OCI-LY1 (cell line): Measurements from ENCODE around the gene PPT2.
A peak's percentile ranks its signal among the peaks of the same experiment; 100 is the strongest.
"Not testable (repeated sequence)": the region's sequence is repeated elsewhere in the genome, so short reads cannot be mapped to it uniquely, and the experiment has no call there.

Experiments
- H2AFZ ChIP-seq: fragments of 200-600 bp; sonication (generic), shearing (Covaris generic); 2 replicates; pipeline ENCODE4 v1.6.0; 2014; ENCODE audit warnings: antibody characterized with exemption, mild to moderate bottlenecking, low read length
- H3F3A ChIP-seq: fragments of 200-600 bp; sonication (generic), shearing (Covaris generic); 2 replicates; pipeline ENCODE4 v1.6.0; 2014; ENCODE audit warnings: mild to moderate bottlenecking, antibody characterized with exemption, low read length, moderate library complexity; ENCODE audit not compliant: insufficient read depth
- H3K27ac ChIP-seq: fragments of 200-600 bp; sonication (generic); 2 replicates; pipeline ENCODE4 v1.5.1; 2014; ENCODE audit warnings: low read length, mixed run types, mild to moderate bottlenecking, low read depth; ENCODE audit not compliant: poor library complexity, severe bottlenecking
- H3K27me3 ChIP-seq: fragments of 200-600 bp; sonication (generic); 2 replicates; pipeline ENCODE4 v1.6.0; 2014; ENCODE audit warnings: antibody characterized with exemption, mild to moderate bottlenecking, low read length, moderate library complexity; ENCODE audit not compliant: insufficient read depth
- H3K36me3 ChIP-seq: fragments of 200-600 bp; sonication (generic); 2 replicates; pipeline ENCODE4 v1.6.1; 2014; ENCODE audit warnings: mild to moderate bottlenecking, antibody characterized with exemption, low read length, moderate library complexity, mixed read lengths; ENCODE audit not compliant: insufficient read depth
- H3K4me1 ChIP-seq: fragments of 200-600 bp; sonication (generic); 2 replicates; pipeline ENCODE4 v1.5.1; 2014; ENCODE audit warnings: mild to moderate bottlenecking, low read length, moderate library complexity; ENCODE audit not compliant: insufficient read depth, severe bottlenecking
- H3K4me2 ChIP-seq: fragments of 200-600 bp; sonication (generic), shearing (Covaris generic); 2 replicates; pipeline ENCODE4 v1.6.1; 2014; ENCODE audit warnings: low read length
- H3K4me3 ChIP-seq: fragments of 200-600 bp; sonication (generic); 2 replicates; pipeline ENCODE4 v1.5.1; 2014; ENCODE audit warnings: low read length, low read depth, mild to moderate bottlenecking, mixed read lengths; ENCODE audit not compliant: poor library complexity, severe bottlenecking
- H3K79me2 ChIP-seq: fragments of 200-600 bp; shearing (Covaris generic); 2 replicates; pipeline ENCODE4 v1.6.1; 2016; ENCODE audit warnings: mixed run types, low read length, mixed read lengths; ENCODE audit not compliant: insufficient read depth
- H3K9ac ChIP-seq: fragments of 200-600 bp; sonication (generic), shearing (Covaris generic); 2 replicates; pipeline ENCODE4 v1.6.1; 2014; ENCODE audit warnings: mild to moderate bottlenecking, low read length, mixed read lengths
- H3K9me2 ChIP-seq: fragments of 200-600 bp; sonication (generic), shearing (Covaris generic); 2 replicates; pipeline ENCODE4 v1.6.1; 2014; ENCODE audit warnings: low read depth, mild to moderate bottlenecking, low read length, mixed read lengths
- H3K9me3 ChIP-seq: fragments of 200-600 bp; shearing (Covaris generic); 2 replicates; pipeline ENCODE4 v1.6.1; 2014; ENCODE audit warnings: low read length, mixed read lengths
- H4K20me1 ChIP-seq: fragments of 200-600 bp; sonication (generic), shearing (Covaris generic); 2 replicates; pipeline ENCODE4 v1.6.0; 2016; ENCODE audit warnings: mild to moderate bottlenecking, low read length; ENCODE audit not compliant: insufficient read depth
- EZH2 ChIP-seq: fragments of 200-600 bp; sonication (generic), shearing (Covaris generic); IDR thresholded peaks from 2 replicates; pipeline ENCODE4 v1.8.0; 2017; ENCODE audit warnings: borderline replicate concordance, mixed run types, mild to moderate bottlenecking, antibody characterized with exemption, low read length, moderate library complexity, mixed read lengths
- TF ChIP-seq, protein P1 (sequence below): fragments of 200-600 bp; sonication (generic), shearing (Covaris generic); IDR thresholded peaks from 2 replicates; pipeline ENCODE4 v1.5.1; 2017; ENCODE audit warnings: mild to moderate bottlenecking, antibody characterized with exemption, low read length, moderate library complexity, mixed read lengths

Gene PPT2

DNA sequence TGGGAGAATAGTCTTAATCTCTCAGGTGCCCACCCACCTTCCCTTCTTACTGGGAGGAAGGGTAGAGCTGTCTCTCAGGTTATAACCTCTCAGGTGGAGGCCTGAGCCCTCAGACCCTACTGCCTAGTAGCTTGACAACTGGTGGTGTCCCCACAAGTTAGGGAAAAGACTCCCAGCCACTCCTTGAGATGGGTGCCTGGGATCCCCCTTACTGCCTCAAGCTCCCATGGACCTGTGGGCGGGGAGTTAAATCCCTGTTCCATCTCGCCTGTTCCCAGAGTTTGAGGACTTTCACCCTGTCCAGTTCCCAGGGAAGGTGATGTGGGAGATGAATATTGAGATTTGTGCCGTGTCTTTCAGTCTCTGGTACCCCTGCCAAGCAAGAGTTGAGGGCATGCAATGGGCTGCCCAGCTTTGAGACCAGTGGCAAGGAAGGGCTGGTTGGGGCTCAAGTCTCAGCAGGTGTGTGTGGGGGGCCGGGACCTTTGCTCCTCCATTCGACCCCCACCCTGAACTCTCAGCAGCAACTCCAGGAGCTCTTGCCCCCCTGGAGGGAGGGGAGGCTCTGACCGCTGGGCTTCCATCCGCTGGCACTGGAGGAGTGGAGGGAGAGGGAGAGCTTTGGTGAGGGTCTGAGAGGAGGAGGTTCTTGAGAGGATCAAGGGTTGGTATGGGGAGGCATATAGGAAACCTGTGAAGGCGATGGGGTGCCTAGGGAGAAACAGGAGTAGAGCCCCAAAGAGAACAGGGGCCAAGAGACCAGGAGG lies 37.2 kb downstream of the PPT2 start:
- no peaks in the 10 kb centered on the region for H3K27me3 ChIP-seq
- no peaks in the 10 kb centered on the region for H3K9me3 ChIP-seq
- peak overlapping the region; percentile 73 for H3K4me3 ChIP-seq
- 0 out of 2 replicates have a peak, but pooled peaks cover 3% of the 10 kb centered on the region for H3F3A ChIP-seq
- H3K4me2 ChIP-seq: peak overlapping the region; percentile 86
- H3K4me1 ChIP-seq: peaks cover 50% of the 10 kb centered on the region
- H4K20me1 ChIP-seq: no peaks in the 10 kb centered on the region
- no peaks in the 10 kb centered on the region for H3K9me2 ChIP-seq
- peaks cover 23% of the 10 kb centered on the region; the same call in 1 of the 2 replicates for H3K36me3 ChIP-seq
- no peak overlapping the region for H2AFZ ChIP-seq
- peak overlapping the region; percentile 88 for H3K27ac ChIP-seq
- H3K79me2 ChIP-seq: no peaks in the 10 kb centered on the region
- H3K9ac ChIP-seq: peak overlapping the region; percentile 86
- TF ChIP-seq EZH2: no peak
- TF ChIP-seq, protein P1, sequence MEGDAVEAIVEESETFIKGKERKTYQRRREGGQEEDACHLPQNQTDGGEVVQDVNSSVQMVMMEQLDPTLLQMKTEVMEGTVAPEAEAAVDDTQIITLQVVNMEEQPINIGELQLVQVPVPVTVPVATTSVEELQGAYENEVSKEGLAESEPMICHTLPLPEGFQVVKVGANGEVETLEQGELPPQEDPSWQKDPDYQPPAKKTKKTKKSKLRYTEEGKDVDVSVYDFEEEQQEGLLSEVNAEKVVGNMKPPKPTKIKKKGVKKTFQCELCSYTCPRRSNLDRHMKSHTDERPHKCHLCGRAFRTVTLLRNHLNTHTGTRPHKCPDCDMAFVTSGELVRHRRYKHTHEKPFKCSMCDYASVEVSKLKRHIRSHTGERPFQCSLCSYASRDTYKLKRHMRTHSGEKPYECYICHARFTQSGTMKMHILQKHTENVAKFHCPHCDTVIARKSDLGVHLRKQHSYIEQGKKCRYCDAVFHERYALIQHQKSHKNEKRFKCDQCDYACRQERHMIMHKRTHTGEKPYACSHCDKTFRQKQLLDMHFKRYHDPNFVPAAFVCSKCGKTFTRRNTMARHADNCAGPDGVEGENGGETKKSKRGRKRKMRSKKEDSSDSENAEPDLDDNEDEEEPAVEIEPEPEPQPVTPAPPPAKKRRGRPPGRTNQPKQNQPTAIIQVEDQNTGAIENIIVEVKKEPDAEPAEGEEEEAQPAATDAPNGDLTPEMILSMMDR: no peak

DNA sequence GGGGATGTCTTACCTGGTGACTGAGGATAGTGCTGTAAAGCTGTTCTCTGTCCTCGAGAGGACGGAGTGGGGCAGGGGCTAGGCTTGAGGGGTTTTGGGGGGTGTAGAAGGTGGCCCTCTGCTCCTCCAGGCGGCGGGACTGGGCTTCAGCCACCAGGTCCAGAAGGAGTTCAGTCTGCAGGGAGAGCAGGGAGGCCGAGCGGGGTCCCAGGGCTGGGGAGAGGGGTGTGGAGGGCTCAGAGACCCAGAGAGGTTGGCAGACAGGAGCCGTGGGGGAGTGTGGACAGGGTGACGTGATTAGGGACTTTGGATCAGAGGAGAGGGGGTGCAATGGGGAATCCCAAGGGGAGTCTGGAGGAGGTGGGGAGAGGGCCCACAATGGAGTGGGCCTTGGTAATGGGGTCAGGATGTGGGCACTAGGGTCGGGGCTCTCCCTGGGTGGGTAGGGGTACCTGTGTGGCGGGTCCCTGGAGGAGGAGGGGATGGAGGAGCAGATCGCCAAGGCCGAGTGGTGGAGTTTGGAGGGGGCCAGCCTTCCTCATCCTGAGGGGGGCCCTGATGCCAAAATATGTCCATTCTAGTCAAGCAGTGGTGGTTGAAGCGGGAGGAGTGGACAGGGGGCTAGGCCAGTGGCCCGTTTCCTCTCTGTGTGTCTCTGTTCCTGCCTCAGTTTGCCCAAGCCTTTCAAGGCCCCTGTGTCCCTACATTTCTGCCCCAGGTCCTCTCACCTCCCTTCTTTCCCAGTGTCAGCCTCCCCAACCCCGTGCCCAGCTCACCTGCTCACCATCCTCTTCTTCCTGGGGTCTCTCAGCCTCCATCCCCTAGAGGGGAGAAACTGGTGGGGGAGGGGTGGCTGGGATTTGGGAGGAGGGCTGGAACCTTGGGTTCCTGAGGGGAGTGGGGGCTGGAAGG lies 38.0 kb downstream of the PPT2 start:
- no peaks in the 10 kb centered on the region for H3K9me2 ChIP-seq
- 0 out of 2 replicates have a peak, but pooled peaks cover 3% of the 10 kb centered on the region for H3F3A ChIP-seq
- H3K9me3 ChIP-seq: no peaks in the 10 kb centered on the region
- H3K4me1 ChIP-seq: peaks cover 58% of the 10 kb centered on the region
- H3K27ac ChIP-seq: peak overlapping the region; percentile 88
- peaks cover 14% of the 10 kb centered on the region; the same call in 1 of the 2 replicates for H3K36me3 ChIP-seq
- H2AFZ ChIP-seq: no peak overlapping the region
- H3K4me3 ChIP-seq: peak overlapping the region; percentile 73
- H4K20me1 ChIP-seq: no peaks in the 10 kb centered on the region
- H3K27me3 ChIP-seq: no peaks in the 10 kb centered on the region
- peak overlapping the region; percentile 86 for H3K9ac ChIP-seq
- TF ChIP-seq, protein P1: no peak
- TF ChIP-seq EZH2: no peak
- no peaks in the 10 kb centered on the region for H3K79me2 ChIP-seq
- peak overlapping the region; percentile 86 for H3K4me2 ChIP-seq

DNA sequence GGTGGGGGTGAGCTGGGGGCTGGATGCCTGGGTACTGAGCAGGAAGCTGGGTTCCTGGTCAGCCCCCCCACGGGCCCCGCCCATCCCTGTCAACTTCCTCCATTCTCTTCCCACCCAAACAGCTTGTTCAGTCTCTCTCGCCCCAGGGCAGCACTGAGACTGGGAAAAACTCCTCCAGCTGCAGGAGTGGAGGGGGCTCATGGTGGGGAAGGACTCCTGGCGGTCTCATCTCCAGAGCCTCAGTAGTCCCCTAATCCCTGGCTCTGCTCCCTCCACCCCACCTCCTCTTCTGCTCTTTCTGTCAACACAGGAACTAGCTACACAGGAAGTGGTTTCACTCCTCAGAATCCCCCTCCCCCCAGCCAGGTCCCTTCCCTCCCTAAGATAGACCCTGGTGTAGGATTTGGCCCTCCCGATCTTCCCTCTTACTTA lies 38.7 kb downstream of the PPT2 start, which contains the start of gene GPSM3:
GPSM3 (minus strand) TSS at position 36 of the 432 bp plus-strand sequence. CDS start 130 bp downstream, outside the sequence.
- Histone ChIP-seq H3K9ac (peak within 1 kb of the TSS; percentile 86), H2AFZ (peak within 1 kb of the TSS; percentile 54; the same call in 1 of the 2 replicates), H3K4me3 (peak within 1 kb of the TSS; percentile 73), H3K27ac (peak within 1 kb of the TSS; percentile 88), H3K36me3 (peaks cover 7% of the 10 kb centered on the region; the same call in 1 of the 2 replicates), H3K27me3 (no peaks in the 10 kb centered on the region), H3K4me1 (peaks cover 65% of the 10 kb centered on the region), H3F3A (0 out of 2 replicates have a peak, but pooled peaks cover 3% of the 10 kb centered on the region), H3K4me2 (peak within 1 kb of the TSS; percentile 86), H3K79me2 (no peaks in the 10 kb centered on the region), H3K9me2 (no peaks in the 10 kb centered on the region), H4K20me1 (no peaks in the 10 kb centered on the region), H3K9me3 (no peaks in the 10 kb centered on the region)
- no peak for TF ChIP-seq EZH2
- TF ChIP-seq, protein P1: no peak

DNA sequence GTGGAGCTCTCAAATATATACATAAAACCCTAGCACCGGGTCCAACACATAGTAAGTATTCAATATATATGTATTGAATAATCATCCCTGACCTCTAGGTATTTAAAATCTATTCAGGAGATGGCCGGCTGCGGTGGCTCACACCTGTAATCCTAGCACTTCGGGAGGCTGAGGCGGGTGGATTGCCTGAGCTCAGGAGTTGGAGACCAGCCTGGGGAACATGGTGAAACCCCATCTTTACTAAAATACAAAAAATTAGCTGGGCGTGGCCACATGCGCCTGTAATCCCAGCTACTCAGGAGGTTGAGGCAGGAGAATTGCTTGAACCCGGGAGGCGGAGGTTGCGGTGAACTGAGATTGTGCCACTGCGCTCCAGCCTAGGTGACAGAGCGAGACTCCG lies 39.2 kb downstream of the PPT2 start:
- not testable (repeated sequence) for H3K9me2 ChIP-seq, H4K20me1 ChIP-seq, H3K79me2 ChIP-seq, H3F3A ChIP-seq, H3K27me3 ChIP-seq, H3K9me3 ChIP-seq, H3K36me3 ChIP-seq
- H3K4me3 ChIP-seq: peak overlapping the region; percentile 73
- H3K27ac ChIP-seq: peak overlapping the region; percentile 88
- peaks cover 66% of the 10 kb centered on the region for H3K4me1 ChIP-seq
- H3K9ac ChIP-seq: peak overlapping the region; percentile 86
- peak overlapping the region; percentile 54; the same call in 1 of the 2 replicates for H2AFZ ChIP-seq
- H3K4me2 ChIP-seq: peak overlapping the region; percentile 86
